HG03354 (cell line): ENCODE data around the gene CCDC183.
"Not testable (repeated sequence)": the region's sequence is repeated elsewhere in the genome, so short reads cannot be mapped to it uniquely, and the experiment has no call there.

Experiments used
- ATAC-seq: cut with Tn5 transposase; IDR thresholded peaks from one replicate; pipeline ENCODE4 v1.9.1; 2021; ENCODE audit warnings: mild to moderate bottlenecking; ENCODE audit not compliant: unreplicated experiment, poor library complexity, severe bottlenecking

The CCDC183 gene

GRCh38 chr9:136759436-136760325 lies 36.5 kb upstream of the CCDC183 start:
- no peak for ATAC-seq

GRCh38 chr9:136760424-136760823 lies 35.7 kb upstream of the CCDC183 start:
- ATAC-seq: no peak

- not testable (repeated sequence) for ATAC-seq
Observed at GRCh38 chr9:136760834-136761544, 35.1 kb upstream of the CCDC183 start.

- no peak for ATAC-seq
Observed at GRCh38 chr9:136761545-136761981, 34.6 kb upstream of the CCDC183 start.

GRCh38 chr9:136762221-136762691 lies 33.9 kb upstream of the CCDC183 start:
- ATAC-seq: no peak

DNA sequence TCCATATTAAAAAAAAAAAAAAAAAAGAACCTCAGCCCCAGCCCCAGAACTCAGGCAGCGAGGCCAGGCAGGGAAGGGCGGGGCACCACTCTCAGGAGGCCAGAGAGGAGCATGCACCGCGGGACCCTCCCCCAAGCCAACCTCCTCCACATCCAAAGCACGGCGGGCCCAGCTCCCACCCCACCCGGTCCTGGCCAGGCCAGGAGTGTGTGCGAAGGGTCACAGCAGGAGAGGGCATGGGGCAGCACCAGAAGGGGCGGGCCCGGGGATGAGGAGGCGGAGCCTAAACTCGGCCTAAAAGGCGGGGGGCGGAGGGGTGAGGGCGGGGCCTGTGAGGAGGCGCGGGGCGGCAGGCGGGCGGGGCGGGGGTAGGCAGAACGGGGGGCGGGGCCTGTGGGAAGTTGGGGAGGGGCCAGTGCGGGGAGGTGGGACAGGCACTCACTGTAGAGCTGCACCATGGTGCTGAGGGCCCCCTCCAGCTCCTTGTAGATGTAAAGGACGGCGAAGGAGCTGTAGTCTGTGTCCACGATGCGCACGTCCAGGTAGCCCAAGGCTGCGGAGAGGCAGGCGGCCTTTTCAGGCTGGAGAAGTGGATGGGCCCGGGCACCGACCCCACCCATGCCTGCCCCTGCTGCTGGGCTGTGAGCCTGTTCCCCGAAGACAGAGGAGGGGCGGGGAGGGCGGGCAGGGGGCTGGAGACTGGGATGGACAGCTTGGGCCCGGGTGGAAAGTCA lies 33.1 kb upstream of the CCDC183 start:
- ATAC-seq: no peak

- no peak for ATAC-seq
Observed at GRCh38 chr9:136763649-136764035, 32.5 kb upstream of the CCDC183 start.

DNA sequence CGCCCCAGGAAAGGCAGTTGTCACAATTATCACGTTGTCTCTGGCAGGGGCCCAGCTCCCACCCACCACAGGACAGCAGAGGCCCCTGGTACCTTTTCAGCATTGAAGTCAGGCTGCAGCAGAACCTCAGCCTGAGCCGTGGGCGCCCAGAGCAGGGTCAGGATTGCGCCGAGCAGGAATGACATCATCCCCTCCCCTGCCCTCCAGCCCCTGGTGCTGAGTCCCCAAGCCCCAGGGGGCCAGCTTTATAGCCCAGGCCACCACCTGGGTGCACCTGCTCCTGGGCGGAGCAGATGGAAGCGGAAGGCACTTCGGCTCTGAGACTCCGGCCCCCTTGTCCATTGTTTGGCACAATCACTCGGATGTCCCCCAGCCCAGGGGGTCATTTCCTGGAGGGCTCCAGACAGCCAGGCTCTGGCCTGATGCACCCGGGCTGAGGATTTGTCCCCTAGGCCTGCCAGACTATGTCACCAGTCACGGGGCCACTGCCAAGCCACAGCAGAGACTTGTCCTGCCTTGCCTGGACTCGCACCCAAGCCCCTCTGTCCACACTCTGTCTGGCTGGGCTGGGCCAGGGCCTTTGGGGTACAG lies 31.7 kb upstream of the CCDC183 start, which contains the start of gene LCN15:
TSS of gene LCN15 (minus strand) at position 218 of the 591 bp plus-strand sequence. CDS start at position 188, 30 bp downstream.
- ATAC-seq: no peak

DNA sequence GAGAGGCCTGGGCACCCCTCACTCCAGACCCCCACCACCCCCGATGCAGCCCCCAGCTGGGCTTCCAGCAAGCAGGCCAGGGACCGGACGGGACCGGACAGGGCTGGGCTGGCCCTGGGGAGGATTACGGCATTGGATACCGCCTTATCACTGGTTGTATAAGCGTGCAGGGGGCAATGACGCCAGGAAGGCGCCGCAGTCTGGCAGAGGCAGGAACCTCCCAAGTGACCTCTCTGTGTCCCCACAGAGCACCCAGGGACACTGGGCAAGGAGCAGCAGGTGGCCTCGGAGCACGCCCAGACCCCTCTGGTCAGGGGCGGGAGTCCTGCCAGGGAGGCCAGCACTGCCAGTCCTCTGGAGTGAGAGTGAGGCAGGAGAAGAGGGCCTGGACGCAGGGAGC lies 31.1 kb upstream of the CCDC183 start:
- ATAC-seq: no peak

GRCh38 chr9:136765745-136766409 lies 30.3 kb upstream of the CCDC183 start:
- not testable (repeated sequence) for ATAC-seq

- not testable (repeated sequence) for ATAC-seq
Observed at GRCh38 chr9:136766410-136767120, 29.6 kb upstream of the CCDC183 start.

DNA sequence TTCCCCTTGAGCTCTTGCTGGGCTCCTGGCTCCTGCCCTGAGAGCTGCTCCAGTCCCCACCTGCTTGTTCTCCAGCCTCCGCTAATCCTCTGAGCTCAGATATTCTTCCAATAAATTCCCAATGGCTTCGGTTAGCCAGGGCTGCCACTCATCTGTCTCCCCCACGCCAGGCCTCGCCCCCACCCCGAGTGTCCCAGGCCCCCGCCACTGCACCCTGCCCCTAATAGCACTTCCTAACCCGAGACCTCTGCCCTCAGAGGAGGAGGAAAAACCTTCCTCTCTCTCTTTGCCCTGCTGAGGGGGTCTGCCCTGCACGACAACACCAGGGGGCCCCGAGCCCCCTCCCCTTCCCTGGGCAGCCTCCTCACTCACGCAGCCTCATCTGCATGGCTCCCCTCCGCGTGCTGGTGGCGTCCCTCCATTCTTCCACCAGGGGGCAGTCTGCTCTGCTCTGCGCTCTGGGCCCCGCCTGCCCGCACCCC lies 26.4 kb upstream of the CCDC183 start:
- no peak for ATAC-seq

DNA sequence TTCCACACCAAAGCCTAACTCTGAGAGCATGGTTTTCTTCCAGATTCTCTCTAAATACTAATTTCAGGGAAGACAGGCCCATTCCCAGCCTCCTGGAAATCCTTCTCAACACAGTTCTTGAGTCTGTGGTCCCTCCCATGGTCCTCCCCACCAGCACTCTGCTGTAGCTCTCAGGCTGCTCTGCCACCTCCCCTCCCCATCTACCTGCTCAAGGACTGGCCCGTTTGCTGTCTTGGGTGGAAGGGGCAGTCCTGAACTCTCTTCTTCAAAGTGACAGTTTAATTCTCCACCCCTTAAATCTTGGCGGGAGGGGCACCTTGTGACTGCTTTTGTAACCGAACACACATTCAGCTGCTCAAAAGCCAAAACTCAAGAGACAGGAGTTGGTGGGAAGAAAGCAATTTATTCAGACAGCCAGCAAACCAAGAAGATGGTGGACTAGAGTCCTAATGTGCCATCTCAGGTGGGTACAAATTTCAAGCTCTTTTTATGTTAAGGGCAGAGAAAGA lies 24.2 kb upstream of the CCDC183 start:
- no peak for ATAC-seq

GRCh38 chr9:136773386-136774044 lies 22.6 kb upstream of the CCDC183 start:
- ATAC-seq: no peak

- ATAC-seq: no peak
Observed at GRCh38 chr9:136774416-136775045, 21.6 kb upstream of the CCDC183 start.

GRCh38 chr9:136775191-136775590 lies 20.9 kb upstream of the CCDC183 start:
- ATAC-seq: no peak

DNA sequence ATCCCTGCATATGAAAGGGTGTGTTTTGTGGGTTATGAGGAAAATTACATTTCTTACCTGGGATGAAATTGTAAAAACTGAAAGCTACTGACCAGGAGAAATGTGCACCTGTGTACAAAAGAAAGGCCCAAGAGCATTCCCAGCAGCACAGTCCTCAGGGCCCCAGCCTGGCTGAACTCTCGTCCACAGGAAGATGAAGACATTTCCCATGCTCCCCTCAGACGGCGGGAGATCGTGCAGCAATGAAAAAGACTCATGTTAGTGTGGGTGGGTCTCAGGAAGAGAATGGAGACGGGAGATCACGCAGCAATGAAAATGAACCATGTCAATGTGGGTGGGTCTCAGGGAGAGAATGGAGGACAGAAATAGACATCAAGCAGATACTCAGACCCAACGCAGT lies 19.2 kb upstream of the CCDC183 start:
- ATAC-seq: no peak
